A549 treated with Mapracorat at 1 μM for 4 hours (cell line): Measurements from ENCODE around the gene RASSF10. TPM values are rescaled to one million over a fixed set of nuclear protein-coding genes. Genes with fewer than 3 reads are reported as not detected.

Experiments used
- total RNA-seq: library from RNA; stranded (reverse); fragments of 200-300 nt; extraction: Qiagen RNA extraction; gene quantifications from 5 replicates; pipeline ENCODE4 v1.2.3, GENCODE V29; 2022

RASSF10 gene
- 1.3 to 2.1 TPM (median 2.0 TPM) in 5 replicates for total RNA-seq

DNA sequence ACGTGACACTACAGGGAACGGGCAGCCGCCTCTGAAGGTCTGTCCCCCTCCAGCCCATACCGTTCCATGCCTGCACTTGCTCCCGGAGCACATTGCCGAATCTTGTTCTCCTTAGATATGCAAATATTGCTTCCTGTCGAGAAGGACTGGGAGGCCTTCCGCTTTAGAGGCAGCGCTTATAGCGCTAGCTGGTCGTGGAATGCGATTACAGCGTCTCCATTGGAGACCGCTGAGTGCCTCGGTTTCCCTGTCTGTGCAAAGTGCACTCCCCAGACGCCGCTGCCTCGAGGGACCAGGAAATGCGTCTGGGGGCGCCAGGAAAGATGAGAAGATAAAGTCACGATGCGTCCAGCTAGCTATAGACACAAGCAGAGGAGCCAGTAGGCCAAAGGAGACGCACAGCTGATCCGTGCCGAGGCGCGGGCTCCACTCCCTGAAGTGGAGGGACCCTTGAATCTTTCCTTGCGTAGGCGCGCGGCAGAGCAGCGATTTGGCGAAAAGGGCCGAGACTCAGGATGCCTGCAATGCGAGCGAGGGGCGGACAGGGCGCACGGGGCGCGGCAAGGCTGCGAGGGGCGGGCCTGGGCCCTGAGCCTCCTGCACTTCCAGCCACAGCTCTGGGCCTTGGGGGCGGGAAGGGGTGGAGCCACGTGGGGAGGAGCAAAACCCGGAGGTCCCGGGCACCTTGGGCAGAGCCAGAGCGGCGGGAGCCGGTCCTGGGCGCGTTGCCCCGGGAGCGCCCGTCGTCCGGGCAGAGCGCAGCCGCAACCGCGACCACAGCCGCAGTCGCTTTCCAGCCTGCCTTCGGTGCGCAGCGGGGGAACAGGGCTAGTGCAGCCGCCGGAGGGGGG lies at the start of gene RASSF10:
TSS of gene RASSF10 (plus strand) at position 692 of the 851 bp plus-strand sequence. CDS start 261 bp downstream, outside the sequence.

